ENCODE data around the gene MYMK.

Gene MYMK

GRCh38 chr9:133477992-133478850 is 46.5 kb downstream of the MYMK start:
- no peak for DNase-seq

- no peak for DNase-seq
These were observed 47.3 kb downstream of the MYMK start for GRCh38 chr9:133477461-133477860.

- DNase-seq: no peak
These were observed 47.8 kb downstream of the MYMK start for GRCh38 chr9:133476941-133477340.

DNA sequence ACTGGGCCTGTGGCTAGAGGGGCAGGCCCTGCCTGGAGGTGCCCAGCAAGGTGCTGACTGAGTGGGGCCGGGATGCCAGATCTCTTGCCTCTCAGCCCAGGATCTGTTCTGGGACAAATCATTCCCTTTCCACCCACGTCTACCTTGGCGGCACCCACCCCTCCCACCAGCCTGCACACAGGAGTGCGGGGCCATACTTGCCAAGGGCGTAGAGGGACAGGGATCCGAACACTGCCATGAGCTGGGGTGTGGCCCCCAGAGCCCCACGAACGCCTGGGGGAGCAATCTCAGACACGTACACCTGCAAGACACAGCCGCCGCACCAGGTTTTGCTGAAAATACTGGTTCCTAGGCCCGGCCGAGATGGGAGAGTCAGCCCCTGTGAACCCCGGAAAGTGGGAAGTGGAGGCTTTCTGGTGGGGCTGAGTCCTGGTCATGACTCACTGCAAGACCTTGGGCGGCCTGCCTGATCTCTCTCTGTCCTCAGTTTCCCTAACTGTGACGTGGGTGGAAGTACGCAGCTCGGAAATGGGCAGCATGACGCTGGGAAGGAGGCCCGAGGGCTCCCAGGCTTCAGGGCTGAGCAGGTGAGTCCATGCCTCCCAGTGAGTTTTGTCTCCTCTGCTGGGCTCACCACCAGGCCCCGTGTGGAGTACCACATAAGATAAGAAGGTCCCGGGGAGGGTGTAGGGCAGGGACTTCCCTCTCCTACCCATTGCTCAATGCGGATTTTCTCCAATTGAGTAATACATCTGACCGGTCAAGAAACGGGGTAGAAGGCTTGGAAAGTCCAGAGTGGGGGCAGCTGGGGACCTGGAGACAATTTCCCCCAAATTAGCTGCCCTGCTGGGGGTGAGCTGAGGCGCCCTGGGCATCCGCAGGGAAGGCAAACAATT is 48.5 kb downstream of the MYMK start:
- DNase-seq: no peak

DNA sequence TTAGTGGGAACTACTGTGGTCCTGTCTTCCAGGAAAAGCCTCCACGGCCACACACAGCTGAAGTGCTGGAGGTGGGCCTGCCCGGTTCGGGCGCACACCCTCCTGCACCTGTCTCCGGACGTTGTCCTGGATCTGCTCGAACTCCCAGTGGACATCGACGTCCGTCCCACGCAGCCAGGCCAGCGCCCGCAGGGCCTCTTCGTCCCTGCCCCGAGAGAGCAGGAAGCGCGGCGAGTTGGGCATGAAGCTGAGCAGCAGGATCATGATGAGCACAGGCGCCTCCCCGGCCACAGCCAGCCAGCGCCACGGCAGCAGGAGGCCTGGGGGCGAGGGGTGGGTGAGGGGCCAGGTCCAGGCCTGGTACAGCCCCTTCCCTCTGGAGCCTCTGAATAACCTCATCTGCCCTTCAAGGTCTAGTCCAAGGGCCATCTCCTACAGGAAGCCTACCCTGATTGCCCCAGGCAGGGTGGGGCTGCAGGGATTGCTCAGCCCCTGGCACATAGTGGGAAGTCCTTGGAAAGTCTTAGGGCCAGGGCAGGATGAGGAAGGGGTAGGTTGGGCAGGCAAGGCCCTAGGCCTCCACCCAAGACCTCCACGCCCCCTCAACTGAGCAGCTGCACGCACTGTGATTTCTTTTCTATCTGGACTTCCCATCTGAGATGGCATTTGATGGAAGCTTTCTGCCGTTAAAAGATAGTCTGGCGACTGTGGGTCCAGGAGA is 49.3 kb downstream of the MYMK start:
- no peak for DNase-seq

DNA sequence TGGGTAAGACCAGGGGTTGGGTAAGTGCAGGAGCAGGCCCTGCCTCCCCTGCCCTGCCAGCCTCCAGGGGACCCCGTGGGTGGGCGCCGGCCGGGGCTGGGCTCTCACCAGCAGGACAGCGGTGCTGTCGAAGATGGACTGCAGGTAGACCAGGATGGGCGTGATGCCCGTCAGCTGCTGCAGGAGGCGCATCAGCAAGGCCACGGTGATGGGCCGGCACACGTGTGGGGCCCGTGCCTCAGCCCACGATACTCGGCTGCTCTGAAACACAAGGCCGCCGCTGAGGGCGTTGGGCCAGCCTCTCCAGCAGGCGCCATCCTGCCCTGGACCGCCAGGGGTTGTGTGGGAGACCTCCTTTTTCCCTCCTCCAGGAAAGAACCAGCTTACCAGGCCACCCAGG is 49.9 kb downstream of the MYMK start:
- no peak for DNase-seq

DNA sequence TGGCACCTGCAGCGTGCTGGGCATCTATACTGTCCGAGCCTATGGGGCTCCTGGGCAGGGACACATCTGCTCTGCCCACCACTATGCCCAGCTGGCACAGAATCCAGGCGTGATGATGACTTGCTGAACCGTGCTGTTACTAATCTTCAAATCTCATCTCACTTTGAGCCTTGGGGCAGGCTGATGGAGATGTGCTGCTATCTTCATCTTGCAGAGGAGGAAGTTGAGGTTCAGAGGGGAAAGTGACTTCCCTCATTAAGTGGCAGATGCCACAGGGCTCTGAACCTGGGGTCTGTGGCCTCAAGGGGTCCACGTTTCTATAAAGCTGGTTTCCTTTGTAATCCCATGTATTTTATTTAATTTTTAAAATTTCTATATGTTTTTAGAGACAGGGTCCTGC is 50.5 kb downstream of the MYMK start:
- no peak for DNase-seq

GRCh38 chr9:133473743-133474142 is 51.0 kb downstream of the MYMK start:
- no peak for DNase-seq

DNA sequence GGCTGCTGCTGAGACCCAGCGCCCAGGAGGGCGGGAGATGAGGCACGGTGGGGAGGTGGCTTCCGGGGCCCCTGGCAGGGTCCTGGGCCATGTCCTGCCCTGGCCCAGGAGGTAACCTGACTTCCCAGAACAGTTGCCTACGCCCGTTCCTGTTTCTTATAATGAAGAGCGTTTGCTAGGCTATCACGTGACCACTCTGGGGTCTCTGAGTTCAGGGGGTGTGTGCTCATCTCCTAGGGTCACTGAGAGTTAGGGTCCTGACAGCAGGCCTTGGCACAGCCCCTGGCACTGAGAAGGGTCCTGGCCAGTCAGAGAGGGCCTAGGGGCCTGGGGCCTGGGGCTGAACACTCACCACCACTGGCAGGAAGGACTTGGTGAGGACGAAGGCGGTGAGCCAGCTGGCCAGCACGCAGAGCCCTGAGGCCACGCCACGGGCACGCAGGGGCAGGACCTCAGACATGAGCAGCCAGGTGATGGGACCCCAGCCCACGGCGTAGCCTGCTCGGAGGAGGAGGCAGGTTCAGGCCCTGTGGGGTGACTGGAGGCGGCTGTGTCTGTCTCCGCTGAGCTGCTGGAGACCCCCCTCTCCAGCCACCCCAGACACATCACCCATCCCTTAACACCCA is 51.9 kb downstream of the MYMK start:
- no peak for DNase-seq

DNA sequence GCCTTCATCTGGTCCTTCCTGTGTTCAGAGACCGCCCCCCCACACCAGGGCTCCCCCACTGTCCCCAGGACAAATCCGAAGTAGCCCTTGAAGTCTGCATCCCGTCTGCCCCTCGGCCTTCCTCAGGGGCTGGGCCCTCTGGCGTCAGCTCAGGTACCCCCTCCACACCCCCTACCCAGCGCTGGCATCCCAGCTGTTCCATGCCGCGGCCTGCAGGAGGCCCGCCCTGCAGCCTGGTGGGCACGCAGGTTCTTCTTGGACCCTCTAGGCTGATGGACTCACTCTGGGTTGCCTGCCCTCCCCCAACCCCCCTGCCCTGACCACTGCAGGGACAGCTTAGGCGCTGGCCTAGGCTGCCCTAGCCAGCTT is 52.5 kb downstream of the MYMK start:
- no peak for DNase-seq

- no peak for DNase-seq
These were observed 53.0 kb downstream of the MYMK start for GRCh38 chr9:133471551-133472276.

GRCh38 chr9:133470988-133471387 is 53.8 kb downstream of the MYMK start:
- no peak for DNase-seq

- DNase-seq: no peak
These were observed 54.3 kb downstream of the MYMK start for GRCh38 chr9:133470427-133470924.

- no peak for DNase-seq
These were observed 55.9 kb downstream of the MYMK start for GRCh38 chr9:133468777-133469421.

DNA sequence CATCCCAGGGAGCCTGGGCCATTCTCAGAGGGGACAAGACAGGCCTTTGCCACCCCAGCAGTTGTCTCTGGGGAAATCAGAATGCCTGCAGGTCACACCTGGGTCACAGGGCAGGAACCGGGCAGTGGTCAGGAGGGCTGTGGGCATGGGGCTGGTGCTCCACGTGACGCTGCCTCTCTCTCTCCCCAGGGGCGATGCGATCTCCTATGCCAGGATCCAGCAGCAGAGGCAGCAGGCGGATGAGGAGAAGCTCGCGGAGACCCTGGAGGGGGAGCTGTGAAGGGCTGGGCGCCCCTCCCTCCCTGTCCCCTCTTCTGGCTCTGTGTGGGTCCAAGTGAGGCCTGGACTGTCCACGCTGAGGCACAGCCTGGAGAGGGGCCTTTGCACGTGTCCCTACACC is 56.4 kb downstream of the MYMK start:
- no peak for DNase-seq

GRCh38 chr9:133467101-133467500 is 57.7 kb downstream of the MYMK start:
- DNase-seq: no peak

DNA sequence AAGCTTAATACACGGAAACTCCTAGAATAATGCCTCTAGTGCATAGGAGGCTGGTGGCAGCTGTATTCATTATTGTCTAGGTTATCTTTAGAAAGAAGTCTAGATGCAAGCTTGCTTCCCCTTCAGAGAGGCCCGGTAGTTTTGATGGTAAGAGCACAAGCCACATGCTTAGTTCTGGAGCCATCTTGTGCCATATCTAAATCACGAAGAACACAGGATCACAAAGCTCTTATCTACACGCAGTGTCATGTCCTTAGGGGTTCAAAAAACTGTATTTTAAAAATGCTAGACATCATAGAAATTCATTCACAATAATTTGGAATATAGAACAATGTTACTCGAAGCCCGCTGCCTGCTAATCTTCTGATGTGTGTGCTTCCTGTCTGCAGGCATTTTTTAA is 58.8 kb downstream of the MYMK start:
- no peak for DNase-seq

GRCh38 chr9:133464638-133465037 is 60.1 kb downstream of the MYMK start:
- no peak for DNase-seq
